ENCODE results near the gene CNRIP1.

CNRIP1 gene

DNA sequence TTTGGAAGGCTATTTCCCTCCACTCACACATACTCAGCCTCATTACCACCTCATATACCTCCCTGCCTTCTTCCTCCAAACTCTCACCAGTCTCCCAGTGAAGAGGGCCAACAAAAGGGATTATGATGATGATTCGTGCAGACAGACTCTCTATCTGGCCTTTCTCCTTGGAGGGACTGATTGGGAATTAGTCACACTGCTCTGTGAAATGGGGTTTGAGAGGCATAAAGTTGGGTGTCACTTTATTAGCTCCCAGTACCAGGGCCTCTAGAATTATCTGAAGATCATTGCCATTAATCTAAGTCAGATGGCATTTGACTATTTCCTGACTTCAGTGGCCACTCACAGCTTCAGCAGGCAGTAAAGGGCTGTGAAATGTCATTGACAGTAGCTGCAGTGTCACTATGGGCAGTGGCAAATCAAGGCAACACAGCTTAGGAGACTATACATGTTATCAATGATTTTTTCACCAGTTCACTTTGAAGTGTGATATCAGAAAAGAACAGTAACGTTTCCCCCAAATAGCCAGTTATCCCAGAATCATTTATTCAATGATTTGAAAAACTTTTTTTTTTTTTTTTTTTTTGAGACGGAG is 17.4 kb downstream of the CNRIP1 start:
- H3K4me3 ChIP-seq (ENCODE audit: low read depth, low read length) = no peak overlapping the region
- TF ChIP-seq POLR2A (IDR thresholded peaks at IDR 0.05; ENCODE audit: extremely low read depth, insufficient read length) (no peak), MYC (IDR thresholded peaks at IDR 0.05; ENCODE audit: low read depth, low read length) (no peak)
- TF ChIP-seq, protein P1, sequence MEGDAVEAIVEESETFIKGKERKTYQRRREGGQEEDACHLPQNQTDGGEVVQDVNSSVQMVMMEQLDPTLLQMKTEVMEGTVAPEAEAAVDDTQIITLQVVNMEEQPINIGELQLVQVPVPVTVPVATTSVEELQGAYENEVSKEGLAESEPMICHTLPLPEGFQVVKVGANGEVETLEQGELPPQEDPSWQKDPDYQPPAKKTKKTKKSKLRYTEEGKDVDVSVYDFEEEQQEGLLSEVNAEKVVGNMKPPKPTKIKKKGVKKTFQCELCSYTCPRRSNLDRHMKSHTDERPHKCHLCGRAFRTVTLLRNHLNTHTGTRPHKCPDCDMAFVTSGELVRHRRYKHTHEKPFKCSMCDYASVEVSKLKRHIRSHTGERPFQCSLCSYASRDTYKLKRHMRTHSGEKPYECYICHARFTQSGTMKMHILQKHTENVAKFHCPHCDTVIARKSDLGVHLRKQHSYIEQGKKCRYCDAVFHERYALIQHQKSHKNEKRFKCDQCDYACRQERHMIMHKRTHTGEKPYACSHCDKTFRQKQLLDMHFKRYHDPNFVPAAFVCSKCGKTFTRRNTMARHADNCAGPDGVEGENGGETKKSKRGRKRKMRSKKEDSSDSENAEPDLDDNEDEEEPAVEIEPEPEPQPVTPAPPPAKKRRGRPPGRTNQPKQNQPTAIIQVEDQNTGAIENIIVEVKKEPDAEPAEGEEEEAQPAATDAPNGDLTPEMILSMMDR (IDR thresholded peaks at IDR 0.05; ENCODE audit: low read depth, low read length) = no peak
- TF ChIP-seq, protein P2, sequence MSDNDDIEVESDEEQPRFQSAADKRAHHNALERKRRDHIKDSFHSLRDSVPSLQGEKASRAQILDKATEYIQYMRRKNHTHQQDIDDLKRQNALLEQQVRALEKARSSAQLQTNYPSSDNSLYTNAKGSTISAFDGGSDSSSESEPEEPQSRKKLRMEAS (IDR thresholded peaks at IDR 0.05; ENCODE audit: low read depth, low read length) = no peak
- no peak for DNase-seq (ENCODE audit: low read depth)

DNA sequence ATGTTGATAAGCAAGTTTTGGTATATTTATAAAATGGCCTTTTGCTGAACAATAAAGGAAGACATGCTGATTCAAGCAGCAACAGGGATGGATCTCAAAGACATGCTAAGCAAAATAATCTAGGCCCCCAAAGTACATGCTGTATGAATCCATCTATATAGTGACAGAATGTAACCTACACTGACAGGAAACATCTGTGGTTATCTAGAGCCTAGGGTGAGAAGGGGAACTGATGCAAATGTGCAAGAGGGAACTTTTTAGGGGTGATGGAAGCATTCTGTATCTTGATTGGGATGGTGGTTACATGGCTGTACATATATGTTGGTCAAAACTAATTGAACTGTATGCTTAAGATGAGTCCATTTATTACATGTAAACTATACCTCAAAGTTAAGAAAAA is 24.2 kb downstream of the CNRIP1 start:
- peak; percentile 34 for DNase-seq (ENCODE audit: low read depth)
- TF ChIP-seq, protein P2 (IDR thresholded peaks at IDR 0.05; ENCODE audit: low read depth, low read length) = no peak
- TF ChIP-seq MYC (IDR thresholded peaks at IDR 0.05; ENCODE audit: low read depth, low read length) (no peak), POLR2A (IDR thresholded peaks at IDR 0.05; ENCODE audit: extremely low read depth, insufficient read length) (no peak)
- TF ChIP-seq, protein P1 (IDR thresholded peaks at IDR 0.05; ENCODE audit: low read depth, low read length) = no peak

DNA sequence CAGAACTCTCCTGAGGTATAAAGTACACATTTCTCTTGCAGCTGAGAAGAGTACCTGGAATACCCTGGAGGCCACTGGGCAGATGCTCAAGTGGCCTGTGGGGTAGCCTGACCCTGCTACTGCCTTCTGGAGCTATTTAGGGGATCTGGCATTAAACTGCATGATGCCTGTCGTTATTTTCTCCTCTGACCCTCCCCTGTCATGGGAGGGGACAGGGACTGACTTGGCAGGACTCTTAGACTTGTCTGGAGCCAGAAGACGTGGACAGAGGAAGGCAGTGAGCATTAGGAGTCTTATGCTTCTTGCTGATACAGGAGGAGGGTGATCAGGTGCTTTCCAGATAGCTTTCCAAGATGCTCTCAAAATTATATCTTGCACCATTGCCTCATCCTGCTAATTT is 24.8 kb downstream of the CNRIP1 start:
- TF ChIP-seq, protein P1 (IDR thresholded peaks at IDR 0.05; ENCODE audit: low read depth, low read length) = no peak
- no peak for TF ChIP-seq POLR2A (IDR thresholded peaks at IDR 0.05; ENCODE audit: extremely low read depth, insufficient read length)
- TF ChIP-seq, protein P2 (IDR thresholded peaks at IDR 0.05; ENCODE audit: low read depth, low read length) = no peak
- no peak for TF ChIP-seq MYC (IDR thresholded peaks at IDR 0.05; ENCODE audit: low read depth, low read length)
- H3K4me3 ChIP-seq (ENCODE audit: low read depth, low read length) = no peak overlapping the region
- no peak for DNase-seq (ENCODE audit: low read depth)

More for the DNA sequence above, 24.2 kb downstream of the CNRIP1 start:
- H3K4me3 ChIP-seq (ENCODE audit: low read depth, low read length) = no peak overlapping the region

DNA sequence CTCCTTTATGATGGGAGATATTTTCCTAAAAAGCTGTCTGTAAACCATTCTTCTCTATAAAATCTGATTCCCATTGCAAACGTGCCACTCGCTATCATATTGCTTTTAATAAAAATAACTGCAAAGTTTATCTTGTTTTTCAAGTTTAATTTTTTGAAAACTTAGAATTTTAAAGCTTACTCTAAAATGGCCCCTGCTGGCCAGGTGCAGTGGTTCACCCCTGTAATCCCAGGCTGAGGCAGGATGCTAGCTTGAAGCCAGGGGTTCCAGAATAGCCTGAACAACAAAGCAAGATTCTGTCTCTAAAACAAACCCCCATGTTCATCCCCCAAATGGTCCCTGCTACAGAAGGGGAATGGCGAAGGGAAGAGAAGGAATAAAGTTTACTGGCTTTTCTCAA is 25.6 kb downstream of the CNRIP1 start:
- DNase-seq (ENCODE audit: low read depth) = no peak
- TF ChIP-seq MYC (IDR thresholded peaks at IDR 0.05; ENCODE audit: low read depth, low read length) (no peak), POLR2A (IDR thresholded peaks at IDR 0.05; ENCODE audit: extremely low read depth, insufficient read length) (no peak)
- TF ChIP-seq, protein P2 (IDR thresholded peaks at IDR 0.05; ENCODE audit: low read depth, low read length) = no peak
- TF ChIP-seq, protein P1 (IDR thresholded peaks at IDR 0.05; ENCODE audit: low read depth, low read length) = no peak
- no peak overlapping the region for H3K4me3 ChIP-seq (ENCODE audit: low read depth, low read length)

DNA sequence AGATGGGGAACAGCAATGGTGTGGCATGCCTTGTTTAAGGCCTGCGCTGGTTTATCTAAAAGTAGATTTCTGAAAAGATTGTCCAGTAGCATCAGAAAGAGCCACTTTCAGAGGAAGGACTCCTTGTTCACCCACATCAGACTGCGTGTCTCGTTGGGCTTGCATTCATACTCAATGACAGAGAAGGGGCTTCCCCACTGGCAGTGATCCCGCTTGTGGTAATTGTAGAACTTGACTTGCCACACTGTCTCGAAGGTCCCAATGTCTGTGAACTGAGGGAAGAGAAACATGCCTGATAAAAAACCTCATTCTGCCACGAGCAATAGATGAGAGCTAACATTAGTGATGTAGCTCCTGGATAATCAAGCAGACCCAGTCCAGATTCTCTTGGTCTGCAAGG is 26.0 kb downstream of the CNRIP1 start:
- no peak for DNase-seq (ENCODE audit: low read depth)
- no peak overlapping the region for H3K4me3 ChIP-seq (ENCODE audit: low read depth, low read length)

More for the DNA sequence above, 26.0 kb downstream of the CNRIP1 start:
- no peak for TF ChIP-seq POLR2A (IDR thresholded peaks at IDR 0.05; ENCODE audit: extremely low read depth, insufficient read length)
- no peak for TF ChIP-seq MYC (IDR thresholded peaks at IDR 0.05; ENCODE audit: low read depth, low read length)
- TF ChIP-seq, protein P1 (IDR thresholded peaks at IDR 0.05; ENCODE audit: low read depth, low read length) = no peak

Data from NB4 (cell line).